Osteocyte (in vitro differentiated cells): Measurements from ENCODE around the gene CD274. TPM values are rescaled to one million over a fixed set of nuclear protein-coding genes. Genes with fewer than 3 reads are reported as not detected.

Experiments
- DNase-seq: peaks from one replicate; pipeline ENCODE4 v3.0.0; 2021; ENCODE audit warnings: mixed read lengths; ENCODE audit not compliant: unreplicated experiment; ENCODE audit errors: extremely low spot score
- H3K27ac Mint-ChIP-seq: one replicate; pipeline ENCODE4 v1.8.0; 2021; ENCODE audit warnings: mild to moderate bottlenecking, mixed read lengths; ENCODE audit not compliant: unreplicated experiment
- H3K27me3 Mint-ChIP-seq: one replicate; pipeline ENCODE4 v1.8.0; 2021; ENCODE audit warnings: mixed read lengths; ENCODE audit not compliant: unreplicated experiment
- H3K36me3 Mint-ChIP-seq: one replicate; pipeline ENCODE4 v1.8.0; 2021; ENCODE audit warnings: mixed read lengths; ENCODE audit not compliant: unreplicated experiment
- H3K4me1 Mint-ChIP-seq: one replicate; pipeline ENCODE4 v1.8.0; 2021; ENCODE audit warnings: mixed read lengths; ENCODE audit not compliant: unreplicated experiment
- H3K4me3 Mint-ChIP-seq: one replicate; pipeline ENCODE4 v1.8.0; 2021; ENCODE audit warnings: mild to moderate bottlenecking, moderate library complexity, mixed read lengths; ENCODE audit not compliant: unreplicated experiment
- H3K9me3 Mint-ChIP-seq: one replicate; pipeline ENCODE4 v1.8.0; 2021; ENCODE audit warnings: mixed read lengths; ENCODE audit not compliant: unreplicated experiment
- long read RNA-seq: library from polyadenylated mRNA; unstranded; transcript quantifications from one replicate; pipeline ENCODE4 v2.0.0, GENCODE V29; 2021
- total RNA-seq: library from RNA; stranded (reverse); gene quantifications from 2 replicates; pipeline ENCODE4 v1.2.1, GENCODE V29; 2021
- TF ChIP-seq, protein P1 (sequence below): fragments of 200-600 bp; sonication (generic); IDR thresholded peaks from 2 replicates; pipeline ENCODE4 v1.5.0; 2021; ENCODE audit warnings: antibody characterized with exemption, mild to moderate bottlenecking, moderate library complexity

CD274 gene
- total RNA-seq = 0.31 and 0.43 TPM in 2 replicates
- long read RNA-seq = 0 reads

DNA sequence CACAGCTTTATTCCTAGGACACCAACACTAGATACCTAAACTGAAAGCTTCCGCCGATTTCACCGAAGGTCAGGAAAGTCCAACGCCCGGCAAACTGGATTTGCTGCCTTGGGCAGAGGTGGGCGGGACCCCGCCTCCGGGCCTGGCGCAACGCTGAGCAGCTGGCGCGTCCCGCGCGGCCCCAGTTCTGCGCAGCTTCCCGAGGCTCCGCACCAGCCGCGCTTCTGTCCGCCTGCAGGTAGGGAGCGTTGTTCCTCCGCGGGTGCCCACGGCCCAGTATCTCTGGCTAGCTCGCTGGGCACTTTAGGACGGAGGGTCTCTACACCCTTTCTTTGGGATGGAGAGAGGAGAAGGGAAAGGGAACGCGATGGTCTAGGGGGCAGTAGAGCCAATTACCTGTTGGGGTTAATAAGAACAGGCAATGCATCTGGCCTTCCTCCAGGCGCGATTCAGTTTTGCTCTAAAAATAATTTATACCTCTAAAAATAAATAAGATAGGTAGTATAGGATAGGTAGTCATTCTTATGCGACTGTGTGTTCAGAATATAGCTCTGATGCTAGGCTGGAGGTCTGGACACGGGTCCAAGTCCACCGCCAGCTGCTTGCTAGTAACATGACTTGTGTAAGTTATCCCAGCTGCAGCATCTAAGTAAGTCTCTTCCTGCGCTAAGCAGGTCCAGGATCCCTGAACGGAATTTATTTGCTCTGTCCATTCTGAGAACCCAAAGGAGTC lies at the start of gene CD274:
Gene CD274, plus strand, starts transcription at position 184 of the 733 bp plus-strand sequence. CDS start 5,572 bp downstream, outside the sequence.
- Mint-ChIP-seq H3K36me3 (no peaks in the 10 kb centered on the region), H3K4me1 (peaks cover 16% of the 10 kb centered on the region), H3K27ac (peak within 1 kb of the TSS; percentile 92), H3K9me3 (no peaks in the 10 kb centered on the region), H3K27me3 (no peaks in the 10 kb centered on the region), H3K4me3 (peak within 1 kb of the TSS; percentile 85)
- peak; percentile 92 for DNase-seq
- TF ChIP-seq, protein P1, sequence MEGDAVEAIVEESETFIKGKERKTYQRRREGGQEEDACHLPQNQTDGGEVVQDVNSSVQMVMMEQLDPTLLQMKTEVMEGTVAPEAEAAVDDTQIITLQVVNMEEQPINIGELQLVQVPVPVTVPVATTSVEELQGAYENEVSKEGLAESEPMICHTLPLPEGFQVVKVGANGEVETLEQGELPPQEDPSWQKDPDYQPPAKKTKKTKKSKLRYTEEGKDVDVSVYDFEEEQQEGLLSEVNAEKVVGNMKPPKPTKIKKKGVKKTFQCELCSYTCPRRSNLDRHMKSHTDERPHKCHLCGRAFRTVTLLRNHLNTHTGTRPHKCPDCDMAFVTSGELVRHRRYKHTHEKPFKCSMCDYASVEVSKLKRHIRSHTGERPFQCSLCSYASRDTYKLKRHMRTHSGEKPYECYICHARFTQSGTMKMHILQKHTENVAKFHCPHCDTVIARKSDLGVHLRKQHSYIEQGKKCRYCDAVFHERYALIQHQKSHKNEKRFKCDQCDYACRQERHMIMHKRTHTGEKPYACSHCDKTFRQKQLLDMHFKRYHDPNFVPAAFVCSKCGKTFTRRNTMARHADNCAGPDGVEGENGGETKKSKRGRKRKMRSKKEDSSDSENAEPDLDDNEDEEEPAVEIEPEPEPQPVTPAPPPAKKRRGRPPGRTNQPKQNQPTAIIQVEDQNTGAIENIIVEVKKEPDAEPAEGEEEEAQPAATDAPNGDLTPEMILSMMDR = peak; percentile 77

DNA sequence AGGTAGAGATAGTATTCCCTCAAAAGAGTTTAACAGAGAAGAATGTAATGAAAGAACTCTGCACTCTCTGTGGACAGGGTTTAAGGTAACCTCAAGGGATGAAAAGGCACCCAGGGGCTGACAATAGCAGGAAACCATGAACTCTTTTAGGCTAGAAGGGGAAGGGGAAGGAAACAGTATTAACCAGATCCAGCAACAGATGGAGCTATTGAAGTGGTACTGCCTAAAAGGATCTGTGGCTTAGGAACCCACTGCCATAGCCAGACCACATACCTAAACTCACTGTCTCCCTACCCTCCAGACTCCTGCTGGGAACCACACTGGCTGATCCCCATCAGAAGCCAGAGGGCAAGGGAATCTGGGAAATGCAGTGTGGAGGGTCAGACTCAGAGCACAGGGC lies 48.1 kb upstream of the CD274 start:
- peaks cover 11% of the 10 kb centered on the region for H3K36me3 Mint-ChIP-seq
- H3K4me1 Mint-ChIP-seq = no peaks in the 10 kb centered on the region
- TF ChIP-seq, protein P1 = no peak
- no peak for DNase-seq
- peaks cover 26% of the 10 kb centered on the region for H3K9me3 Mint-ChIP-seq
- H3K4me3 Mint-ChIP-seq = no peak overlapping the region
- no peak overlapping the region for H3K27ac Mint-ChIP-seq
- no peaks in the 10 kb centered on the region for H3K27me3 Mint-ChIP-seq

DNA sequence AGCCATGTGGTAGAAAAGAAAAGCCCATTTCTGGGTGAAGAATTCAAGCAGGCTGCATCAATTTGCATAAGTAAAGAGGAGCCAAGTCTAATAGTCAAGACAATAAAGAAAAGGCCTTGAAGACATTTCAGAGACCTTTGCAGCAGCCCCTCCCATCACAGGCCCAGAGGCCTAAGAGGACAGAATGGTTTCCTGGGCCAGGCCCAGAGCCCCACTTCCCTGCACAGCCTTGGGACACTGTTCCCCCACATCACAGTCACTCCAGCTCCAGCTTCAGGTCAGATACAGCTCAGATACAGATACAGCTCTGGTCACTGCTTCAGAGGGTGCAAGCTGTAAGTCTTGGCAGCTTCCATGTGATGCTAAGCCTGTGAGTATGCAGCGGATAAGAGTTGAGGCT lies 41.7 kb upstream of the CD274 start:
- H3K4me1 Mint-ChIP-seq = no peaks in the 10 kb centered on the region

DNA sequence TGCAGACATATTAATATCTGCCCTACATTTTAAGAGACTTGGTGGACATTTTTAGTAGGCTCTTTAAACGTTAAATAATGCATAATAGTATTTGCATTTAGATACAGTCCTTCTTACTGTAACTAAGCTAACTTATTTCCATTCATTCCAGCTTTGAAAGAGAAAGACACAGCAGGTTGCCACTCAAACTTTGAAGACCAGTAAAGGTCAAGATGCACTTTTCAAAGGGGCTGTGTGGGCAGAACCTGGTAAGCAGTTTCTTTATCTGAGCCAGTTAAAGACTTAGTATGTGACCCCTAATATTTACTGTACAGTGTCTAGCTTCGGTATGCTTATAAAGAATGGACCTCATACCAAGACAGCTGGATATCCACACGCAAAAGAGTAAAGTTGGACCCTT lies 33.4 kb upstream of the CD274 start:
- TF ChIP-seq, protein P1 = no peak
- H3K9me3 Mint-ChIP-seq = peaks cover 8% of the 10 kb centered on the region
- no peaks in the 10 kb centered on the region for H3K27me3 Mint-ChIP-seq
- H3K27ac Mint-ChIP-seq = no peak overlapping the region
- no peaks in the 10 kb centered on the region for H3K4me1 Mint-ChIP-seq
- peaks cover 13% of the 10 kb centered on the region for H3K36me3 Mint-ChIP-seq
- no peak overlapping the region for H3K4me3 Mint-ChIP-seq
- DNase-seq = no peak

More for the DNA sequence above, 41.7 kb upstream of the CD274 start:
- Mint-ChIP-seq H3K27me3 (no peaks in the 10 kb centered on the region), H3K27ac (no peak overlapping the region), H3K4me3 (no peak overlapping the region), H3K36me3 (peaks cover 21% of the 10 kb centered on the region), H3K9me3 (peaks cover 34% of the 10 kb centered on the region)
- DNase-seq = no peak
- TF ChIP-seq, protein P1 = no peak

DNA sequence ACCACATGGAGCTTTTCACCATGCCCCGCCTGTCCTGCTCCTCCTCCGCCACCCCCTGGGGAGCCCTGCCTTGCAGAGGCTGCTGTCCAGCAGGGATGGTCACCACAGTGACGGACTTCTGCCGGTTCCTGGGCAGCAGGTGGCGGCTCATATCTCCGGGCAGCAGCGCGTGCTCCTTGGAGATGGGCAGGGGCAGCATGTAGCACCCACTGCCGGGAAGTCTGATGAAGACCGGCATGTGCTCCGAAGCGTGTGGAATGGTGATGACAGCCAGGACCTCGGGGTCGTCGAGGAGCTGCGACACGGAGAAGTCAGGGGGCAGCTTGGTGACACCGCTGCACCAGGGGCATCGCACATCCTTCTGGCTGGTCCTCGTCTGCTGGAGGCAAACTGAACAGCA lies 31.9 kb upstream of the CD274 start:
- H3K4me3 Mint-ChIP-seq = no peak overlapping the region
- H3K36me3 Mint-ChIP-seq = peaks cover 13% of the 10 kb centered on the region
- peaks cover 4% of the 10 kb centered on the region for H3K9me3 Mint-ChIP-seq
- H3K27ac Mint-ChIP-seq = no peak overlapping the region
- DNase-seq = no peak
- TF ChIP-seq, protein P1 = no peak
- no peaks in the 10 kb centered on the region for H3K4me1 Mint-ChIP-seq
- no peaks in the 10 kb centered on the region for H3K27me3 Mint-ChIP-seq
